HFF-Myc (cell line): Measurements from ENCODE around the gene OASL.
"Not testable (repeated sequence)": the region's sequence is repeated elsewhere in the genome, so short reads cannot be mapped to it uniquely, and the experiment has no call there.

ENCODE experiments used
- DNase-seq: peaks from one replicate; pipeline ENCODE4 v3.0.0-alpha.2; 2011; ENCODE audit warnings: low read depth; ENCODE audit errors: extremely low read depth
- H3K4me3 ChIP-seq: replicated peaks from 2 replicates; pipeline ENCODE4 v1.5.1; 2011; ENCODE audit warnings: low read depth, mild to moderate bottlenecking, control low read depth, low read length
- CTCF ChIP-seq: IDR thresholded peaks from 2 replicates; pipeline ENCODE4 v1.5.1; 2012; ENCODE audit warnings: mild to moderate bottlenecking, low read depth, low read length, control low read depth; ENCODE audit errors: missing control alignments

Gene OASL

GRCh38 chr12:121053706-121054105 is 14.7 kb upstream of the OASL start:
- no peak overlapping the region for H3K4me3 ChIP-seq
- DNase-seq = no peak
- TF ChIP-seq CTCF = no peak

- no peak for TF ChIP-seq CTCF
- DNase-seq = no peak
- no peak overlapping the region for H3K4me3 ChIP-seq
Observed at GRCh38 chr12:121050725-121051124, 11.7 kb upstream of the OASL start.

- H3K4me3 ChIP-seq = no peak overlapping the region
- TF ChIP-seq CTCF = no peak
- DNase-seq = no peak
Observed at GRCh38 chr12:121048442-121048841, 9.4 kb upstream of the OASL start.

GRCh38 chr12:121047400-121047799 is 8.4 kb upstream of the OASL start:
- not testable (repeated sequence) for DNase-seq, H3K4me3 ChIP-seq

GRCh38 chr12:121043067-121043466 is 4.0 kb upstream of the OASL start:
- no peak for DNase-seq
- TF ChIP-seq CTCF = no peak
- H3K4me3 ChIP-seq = no peak overlapping the region

GRCh38 chr12:121036810-121037326 is 2.2 kb downstream of the OASL start:
- no peak overlapping the region for H3K4me3 ChIP-seq
- no peak for TF ChIP-seq CTCF
- no peak for DNase-seq

GRCh38 chr12:121034616-121035305 is 4.3 kb downstream of the OASL start:
- DNase-seq = no peak
- H3K4me3 ChIP-seq = no peak overlapping the region
- no peak for TF ChIP-seq CTCF
